IMR-90 (cell line): ENCODE results near the gene SERPINB8.

Source experiments
- TF ChIP-seq, protein P1 (sequence below): conservative IDR thresholded peaks from 2 replicates; pipeline ENCODE4 v1.5.1; 2012; ENCODE audit warnings: mild to moderate bottlenecking, low read depth, low read length, improper control_type of control experiment
- TF ChIP-seq, protein P2 (sequence below): fragments of 150-350 bp; IDR thresholded peaks from 2 replicates; pipeline ENCODE4 v1.6.1; 2016; ENCODE audit warnings: low read depth, mild to moderate bottlenecking, low read length, moderate library complexity, borderline replicate concordance

GRCh38 chr18:63947051-63947790 is 22.7 kb upstream of the SERPINB8 start:
- TF ChIP-seq, protein P1, sequence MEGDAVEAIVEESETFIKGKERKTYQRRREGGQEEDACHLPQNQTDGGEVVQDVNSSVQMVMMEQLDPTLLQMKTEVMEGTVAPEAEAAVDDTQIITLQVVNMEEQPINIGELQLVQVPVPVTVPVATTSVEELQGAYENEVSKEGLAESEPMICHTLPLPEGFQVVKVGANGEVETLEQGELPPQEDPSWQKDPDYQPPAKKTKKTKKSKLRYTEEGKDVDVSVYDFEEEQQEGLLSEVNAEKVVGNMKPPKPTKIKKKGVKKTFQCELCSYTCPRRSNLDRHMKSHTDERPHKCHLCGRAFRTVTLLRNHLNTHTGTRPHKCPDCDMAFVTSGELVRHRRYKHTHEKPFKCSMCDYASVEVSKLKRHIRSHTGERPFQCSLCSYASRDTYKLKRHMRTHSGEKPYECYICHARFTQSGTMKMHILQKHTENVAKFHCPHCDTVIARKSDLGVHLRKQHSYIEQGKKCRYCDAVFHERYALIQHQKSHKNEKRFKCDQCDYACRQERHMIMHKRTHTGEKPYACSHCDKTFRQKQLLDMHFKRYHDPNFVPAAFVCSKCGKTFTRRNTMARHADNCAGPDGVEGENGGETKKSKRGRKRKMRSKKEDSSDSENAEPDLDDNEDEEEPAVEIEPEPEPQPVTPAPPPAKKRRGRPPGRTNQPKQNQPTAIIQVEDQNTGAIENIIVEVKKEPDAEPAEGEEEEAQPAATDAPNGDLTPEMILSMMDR, result no peak
- TF ChIP-seq, protein P2, sequence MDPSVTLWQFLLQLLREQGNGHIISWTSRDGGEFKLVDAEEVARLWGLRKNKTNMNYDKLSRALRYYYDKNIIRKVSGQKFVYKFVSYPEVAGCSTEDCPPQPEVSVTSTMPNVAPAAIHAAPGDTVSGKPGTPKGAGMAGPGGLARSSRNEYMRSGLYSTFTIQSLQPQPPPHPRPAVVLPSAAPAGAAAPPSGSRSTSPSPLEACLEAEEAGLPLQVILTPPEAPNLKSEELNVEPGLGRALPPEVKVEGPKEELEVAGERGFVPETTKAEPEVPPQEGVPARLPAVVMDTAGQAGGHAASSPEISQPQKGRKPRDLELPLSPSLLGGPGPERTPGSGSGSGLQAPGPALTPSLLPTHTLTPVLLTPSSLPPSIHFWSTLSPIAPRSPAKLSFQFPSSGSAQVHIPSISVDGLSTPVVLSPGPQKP, result no peak
